ENCODE data around the gene YAE1.

The YAE1 gene

DNA sequence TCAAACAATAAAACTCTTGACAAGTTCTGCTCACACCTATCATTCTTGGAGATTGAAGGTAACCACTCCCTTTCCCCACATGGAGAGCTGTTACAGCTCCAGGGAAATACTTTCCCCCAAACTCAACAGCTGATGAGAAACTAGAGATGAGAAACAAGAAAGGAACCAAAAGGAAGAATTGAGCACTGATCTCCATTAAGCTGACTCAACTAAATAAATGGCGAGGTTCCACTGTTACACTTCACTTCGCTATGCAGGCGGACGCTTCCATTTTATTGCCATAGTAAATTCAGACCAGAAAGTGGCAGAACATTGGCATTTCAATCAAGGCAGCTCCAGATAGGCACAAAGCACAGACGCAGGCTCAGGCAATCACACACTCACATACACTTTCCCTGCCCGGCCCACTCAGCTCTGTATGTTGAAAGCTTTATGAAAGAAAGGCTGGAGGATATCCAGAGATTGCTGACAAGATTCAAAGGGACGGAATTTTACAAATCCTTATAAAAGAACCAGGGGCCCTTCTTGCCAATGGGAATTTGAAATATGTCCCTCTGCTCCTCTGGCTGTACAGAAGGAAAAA is 11.5 kb upstream of the YAE1 start:
- TF ChIP-seq ISL1 (CRISPR knock-in tag; IDR thresholded peaks at IDR 0.05) (no peak), ARNTL (CRISPR knock-in tag; IDR thresholded peaks at IDR 0.05; ENCODE audit: borderline replicate concordance, low read depth) (no peak), OSR1 (CRISPR knock-in tag; IDR thresholded peaks at IDR 0.05) (no peak), RARB (CRISPR knock-in tag; IDR thresholded peaks at IDR 0.05) (no peak), ZFP30 (CRISPR knock-in tag; IDR thresholded peaks at IDR 0.05) (no peak), TOX (CRISPR knock-in tag; IDR thresholded peaks at IDR 0.05; ENCODE audit: borderline replicate concordance) (no peak)
- TF ChIP-seq, protein P1, sequence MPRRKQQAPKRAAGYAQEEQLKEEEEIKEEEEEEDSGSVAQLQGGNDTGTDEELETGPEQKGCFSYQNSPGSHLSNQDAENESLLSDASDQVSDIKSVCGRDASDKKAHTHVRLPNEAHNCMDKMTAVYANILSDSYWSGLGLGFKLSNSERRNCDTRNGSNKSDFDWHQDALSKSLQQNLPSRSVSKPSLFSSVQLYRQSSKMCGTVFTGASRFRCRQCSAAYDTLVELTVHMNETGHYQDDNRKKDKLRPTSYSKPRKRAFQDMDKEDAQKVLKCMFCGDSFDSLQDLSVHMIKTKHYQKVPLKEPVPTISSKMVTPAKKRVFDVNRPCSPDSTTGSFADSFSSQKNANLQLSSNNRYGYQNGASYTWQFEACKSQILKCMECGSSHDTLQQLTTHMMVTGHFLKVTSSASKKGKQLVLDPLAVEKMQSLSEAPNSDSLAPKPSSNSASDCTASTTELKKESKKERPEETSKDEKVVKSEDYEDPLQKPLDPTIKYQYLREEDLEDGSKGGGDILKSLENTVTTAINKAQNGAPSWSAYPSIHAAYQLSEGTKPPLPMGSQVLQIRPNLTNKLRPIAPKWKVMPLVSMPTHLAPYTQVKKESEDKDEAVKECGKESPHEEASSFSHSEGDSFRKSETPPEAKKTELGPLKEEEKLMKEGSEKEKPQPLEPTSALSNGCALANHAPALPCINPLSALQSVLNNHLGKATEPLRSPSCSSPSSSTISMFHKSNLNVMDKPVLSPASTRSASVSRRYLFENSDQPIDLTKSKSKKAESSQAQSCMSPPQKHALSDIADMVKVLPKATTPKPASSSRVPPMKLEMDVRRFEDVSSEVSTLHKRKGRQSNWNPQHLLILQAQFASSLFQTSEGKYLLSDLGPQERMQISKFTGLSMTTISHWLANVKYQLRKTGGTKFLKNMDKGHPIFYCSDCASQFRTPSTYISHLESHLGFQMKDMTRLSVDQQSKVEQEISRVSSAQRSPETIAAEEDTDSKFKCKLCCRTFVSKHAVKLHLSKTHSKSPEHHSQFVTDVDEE (CRISPR knock-in tag; IDR thresholded peaks at IDR 0.05) = no peak
- TF ChIP-seq, protein P2, sequence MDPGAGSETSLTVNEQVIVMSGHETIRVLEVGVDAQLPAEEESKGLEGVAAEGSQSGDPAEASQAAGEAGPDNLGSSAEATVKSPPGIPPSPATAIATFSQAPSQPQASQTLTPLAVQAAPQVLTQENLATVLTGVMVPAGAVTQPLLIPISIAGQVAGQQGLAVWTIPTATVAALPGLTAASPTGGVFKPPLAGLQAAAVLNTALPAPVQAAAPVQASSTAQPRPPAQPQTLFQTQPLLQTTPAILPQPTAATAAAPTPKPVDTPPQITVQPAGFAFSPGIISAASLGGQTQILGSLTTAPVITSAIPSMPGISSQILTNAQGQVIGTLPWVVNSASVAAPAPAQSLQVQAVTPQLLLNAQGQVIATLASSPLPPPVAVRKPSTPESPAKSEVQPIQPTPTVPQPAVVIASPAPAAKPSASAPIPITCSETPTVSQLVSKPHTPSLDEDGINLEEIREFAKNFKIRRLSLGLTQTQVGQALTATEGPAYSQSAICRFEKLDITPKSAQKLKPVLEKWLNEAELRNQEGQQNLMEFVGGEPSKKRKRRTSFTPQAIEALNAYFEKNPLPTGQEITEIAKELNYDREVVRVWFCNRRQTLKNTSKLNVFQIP (CRISPR knock-in tag; IDR thresholded peaks at IDR 0.05; ENCODE audit: borderline replicate concordance, low read depth) = no peak
- no peak for ATAC-seq

DNA sequence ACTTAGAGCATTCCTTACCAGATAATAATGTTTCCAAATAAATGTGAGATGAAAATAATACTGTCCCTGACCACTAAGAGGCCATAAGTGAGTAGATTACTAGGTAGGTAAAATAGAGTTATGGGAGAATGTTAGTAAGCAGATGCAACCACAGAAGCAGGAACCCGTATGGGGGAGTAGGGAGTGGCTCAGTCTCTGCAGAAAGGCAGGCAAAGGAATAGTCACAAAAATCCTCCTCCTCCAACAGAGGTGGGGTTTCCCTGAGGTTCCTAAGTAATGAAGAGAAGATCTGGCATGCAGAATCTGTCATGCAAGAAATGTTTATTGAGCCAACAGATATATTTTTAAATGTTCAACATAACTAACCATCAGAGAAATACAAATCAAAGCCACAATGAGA is 9.0 kb upstream of the YAE1 start:
- ATAC-seq = no peak
- TF ChIP-seq ZNF8 (CRISPR knock-in tag; IDR thresholded peaks at IDR 0.05) = no peak
- no peak for TF ChIP-seq GLIS3 (CRISPR knock-in tag; IDR thresholded peaks at IDR 0.05)
- no peak for TF ChIP-seq ZFP3 (CRISPR knock-in tag; IDR thresholded peaks at IDR 0.05)
- no peak for TF ChIP-seq CSDC2 (CRISPR knock-in tag; IDR thresholded peaks at IDR 0.05)
- no peak for TF ChIP-seq TCF4 (CRISPR knock-in tag; IDR thresholded peaks at IDR 0.05; ENCODE audit: borderline replicate concordance)
- TF ChIP-seq ZNF565 (CRISPR knock-in tag; conservative IDR thresholded peaks at IDR 0.05; ENCODE audit: low read depth) = no peak
- no peak for TF ChIP-seq ZNF70 (CRISPR knock-in tag; IDR thresholded peaks at IDR 0.05)
- no peak for TF ChIP-seq ESRRG (CRISPR knock-in tag; IDR thresholded peaks at IDR 0.05)
- TF ChIP-seq SNAI2 (CRISPR knock-in tag; IDR thresholded peaks at IDR 0.05) = no peak
- TF ChIP-seq, protein P3, sequence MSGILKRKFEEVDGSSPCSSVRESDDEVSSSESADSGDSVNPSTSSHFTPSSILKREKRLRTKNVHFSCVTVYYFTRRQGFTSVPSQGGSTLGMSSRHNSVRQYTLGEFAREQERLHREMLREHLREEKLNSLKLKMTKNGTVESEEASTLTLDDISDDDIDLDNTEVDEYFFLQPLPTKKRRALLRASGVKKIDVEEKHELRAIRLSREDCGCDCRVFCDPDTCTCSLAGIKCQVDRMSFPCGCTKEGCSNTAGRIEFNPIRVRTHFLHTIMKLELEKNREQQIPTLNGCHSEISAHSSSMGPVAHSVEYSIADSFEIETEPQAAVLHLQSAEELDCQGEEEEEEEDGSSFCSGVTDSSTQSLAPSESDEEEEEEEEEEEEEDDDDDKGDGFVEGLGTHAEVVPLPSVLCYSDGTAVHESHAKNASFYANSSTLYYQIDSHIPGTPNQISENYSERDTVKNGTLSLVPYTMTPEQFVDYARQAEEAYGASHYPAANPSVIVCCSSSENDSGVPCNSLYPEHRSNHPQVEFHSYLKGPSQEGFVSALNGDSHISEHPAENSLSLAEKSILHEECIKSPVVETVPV (CRISPR knock-in tag; IDR thresholded peaks at IDR 0.05) = no peak
- TF ChIP-seq, protein P4, sequence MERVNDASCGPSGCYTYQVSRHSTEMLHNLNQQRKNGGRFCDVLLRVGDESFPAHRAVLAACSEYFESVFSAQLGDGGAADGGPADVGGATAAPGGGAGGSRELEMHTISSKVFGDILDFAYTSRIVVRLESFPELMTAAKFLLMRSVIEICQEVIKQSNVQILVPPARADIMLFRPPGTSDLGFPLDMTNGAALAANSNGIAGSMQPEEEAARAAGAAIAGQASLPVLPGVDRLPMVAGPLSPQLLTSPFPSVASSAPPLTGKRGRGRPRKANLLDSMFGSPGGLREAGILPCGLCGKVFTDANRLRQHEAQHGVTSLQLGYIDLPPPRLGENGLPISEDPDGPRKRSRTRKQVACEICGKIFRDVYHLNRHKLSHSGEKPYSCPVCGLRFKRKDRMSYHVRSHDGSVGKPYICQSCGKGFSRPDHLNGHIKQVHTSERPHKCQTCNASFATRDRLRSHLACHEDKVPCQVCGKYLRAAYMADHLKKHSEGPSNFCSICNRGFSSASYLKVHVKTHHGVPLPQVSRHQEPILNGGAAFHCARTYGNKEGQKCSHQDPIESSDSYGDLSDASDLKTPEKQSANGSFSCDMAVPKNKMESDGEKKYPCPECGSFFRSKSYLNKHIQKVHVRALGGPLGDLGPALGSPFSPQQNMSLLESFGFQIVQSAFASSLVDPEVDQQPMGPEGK (CRISPR knock-in tag; IDR thresholded peaks at IDR 0.05; ENCODE audit: borderline replicate concordance) = no peak
- no peak for TF ChIP-seq PPARA (CRISPR knock-in tag; IDR thresholded peaks at IDR 0.05; ENCODE audit: borderline replicate concordance)
- TF ChIP-seq OSR1 (CRISPR knock-in tag; IDR thresholded peaks at IDR 0.05) = no peak
- TF ChIP-seq, protein P5, sequence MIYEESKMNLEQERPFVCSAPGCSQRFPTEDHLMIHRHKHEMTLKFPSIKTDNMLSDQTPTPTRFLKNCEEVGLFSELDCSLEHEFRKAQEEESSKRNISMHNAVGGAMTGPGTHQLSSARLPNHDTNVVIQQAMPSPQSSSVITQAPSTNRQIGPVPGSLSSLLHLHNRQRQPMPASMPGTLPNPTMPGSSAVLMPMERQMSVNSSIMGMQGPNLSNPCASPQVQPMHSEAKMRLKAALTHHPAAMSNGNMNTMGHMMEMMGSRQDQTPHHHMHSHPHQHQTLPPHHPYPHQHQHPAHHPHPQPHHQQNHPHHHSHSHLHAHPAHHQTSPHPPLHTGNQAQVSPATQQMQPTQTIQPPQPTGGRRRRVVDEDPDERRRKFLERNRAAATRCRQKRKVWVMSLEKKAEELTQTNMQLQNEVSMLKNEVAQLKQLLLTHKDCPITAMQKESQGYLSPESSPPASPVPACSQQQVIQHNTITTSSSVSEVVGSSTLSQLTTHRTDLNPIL (CRISPR knock-in tag; IDR thresholded peaks at IDR 0.05; ENCODE audit: low read depth) = no peak

DNA sequence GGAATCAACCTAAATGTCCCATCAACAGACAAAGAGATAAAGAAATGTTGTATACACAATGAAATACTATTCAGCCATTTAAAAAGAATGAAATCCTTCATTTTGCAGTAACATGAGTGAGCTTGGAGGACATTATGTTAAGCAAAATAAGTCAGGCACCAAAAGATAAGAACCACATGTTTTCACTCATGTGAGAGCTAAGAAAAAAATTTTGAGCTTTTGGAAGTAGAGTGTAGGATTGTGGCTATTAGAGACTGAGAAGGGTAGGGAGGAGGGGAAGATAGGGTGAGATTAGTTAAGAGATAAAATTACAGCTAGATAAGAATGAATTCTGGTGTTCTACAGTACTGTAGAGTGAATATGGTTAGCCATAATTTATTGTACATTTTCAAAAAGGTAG is 8.3 kb upstream of the YAE1 start:
- no peak for ATAC-seq
- TF ChIP-seq ZFP30 (CRISPR knock-in tag; IDR thresholded peaks at IDR 0.05) = no peak
- TF ChIP-seq ZC3H10 (CRISPR knock-in tag; IDR thresholded peaks at IDR 0.05) = no peak
- TF ChIP-seq GLIS3 (CRISPR knock-in tag; IDR thresholded peaks at IDR 0.05) = no peak
- TF ChIP-seq ARNTL (CRISPR knock-in tag; IDR thresholded peaks at IDR 0.05; ENCODE audit: borderline replicate concordance, low read depth) = no peak
- TF ChIP-seq, protein P4 (CRISPR knock-in tag; IDR thresholded peaks at IDR 0.05; ENCODE audit: borderline replicate concordance) = no peak
- TF ChIP-seq ISL1 (CRISPR knock-in tag; IDR thresholded peaks at IDR 0.05) = no peak
- no peak for TF ChIP-seq ZNF565 (CRISPR knock-in tag; conservative IDR thresholded peaks at IDR 0.05; ENCODE audit: low read depth)
- TF ChIP-seq, protein P3 (CRISPR knock-in tag; IDR thresholded peaks at IDR 0.05) = no peak
- no peak for TF ChIP-seq CSDC2 (CRISPR knock-in tag; IDR thresholded peaks at IDR 0.05)
- TF ChIP-seq, protein P5 (CRISPR knock-in tag; IDR thresholded peaks at IDR 0.05; ENCODE audit: low read depth) = no peak
- no peak for TF ChIP-seq ZFP3 (CRISPR knock-in tag; IDR thresholded peaks at IDR 0.05)
- no peak for TF ChIP-seq ZNF8 (CRISPR knock-in tag; IDR thresholded peaks at IDR 0.05)
- TF ChIP-seq SNAI2 (CRISPR knock-in tag; IDR thresholded peaks at IDR 0.05) = no peak
- no peak for TF ChIP-seq PPARA (CRISPR knock-in tag; IDR thresholded peaks at IDR 0.05; ENCODE audit: borderline replicate concordance)

Measured in SK-N-SH treated with all-trans-retinoic acid at 6 μM for 48 hours (cell line).